ENCODE data around the gene TRIP10. TPM values are rescaled to one million over a fixed set of nuclear protein-coding genes. Genes with fewer than 3 reads are reported as not detected.

Gene TRIP10
- total and polyA plus RNA-seq, 2 of the 8 experiments (the other 6 are each of a cell fraction or from before 2014, with no cell fraction given), result 27.8 to 69.5 TPM

DNA sequence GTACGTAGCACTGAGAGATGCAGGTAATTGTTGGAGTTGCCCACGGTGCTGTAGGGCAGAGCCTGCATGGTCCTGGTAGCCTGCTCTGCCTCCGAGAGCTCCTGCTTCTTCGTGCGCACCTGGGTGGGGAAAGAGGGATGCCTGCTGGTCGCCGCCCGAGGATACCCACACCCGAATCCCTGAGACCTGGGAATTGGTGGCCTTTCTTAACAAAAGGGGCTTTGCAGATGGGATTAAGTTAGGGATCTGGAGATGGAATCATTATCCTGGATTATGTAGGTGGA lies 28.5 kb upstream of the TRIP10 start (continued):
- TF ChIP-seq, protein P1, sequence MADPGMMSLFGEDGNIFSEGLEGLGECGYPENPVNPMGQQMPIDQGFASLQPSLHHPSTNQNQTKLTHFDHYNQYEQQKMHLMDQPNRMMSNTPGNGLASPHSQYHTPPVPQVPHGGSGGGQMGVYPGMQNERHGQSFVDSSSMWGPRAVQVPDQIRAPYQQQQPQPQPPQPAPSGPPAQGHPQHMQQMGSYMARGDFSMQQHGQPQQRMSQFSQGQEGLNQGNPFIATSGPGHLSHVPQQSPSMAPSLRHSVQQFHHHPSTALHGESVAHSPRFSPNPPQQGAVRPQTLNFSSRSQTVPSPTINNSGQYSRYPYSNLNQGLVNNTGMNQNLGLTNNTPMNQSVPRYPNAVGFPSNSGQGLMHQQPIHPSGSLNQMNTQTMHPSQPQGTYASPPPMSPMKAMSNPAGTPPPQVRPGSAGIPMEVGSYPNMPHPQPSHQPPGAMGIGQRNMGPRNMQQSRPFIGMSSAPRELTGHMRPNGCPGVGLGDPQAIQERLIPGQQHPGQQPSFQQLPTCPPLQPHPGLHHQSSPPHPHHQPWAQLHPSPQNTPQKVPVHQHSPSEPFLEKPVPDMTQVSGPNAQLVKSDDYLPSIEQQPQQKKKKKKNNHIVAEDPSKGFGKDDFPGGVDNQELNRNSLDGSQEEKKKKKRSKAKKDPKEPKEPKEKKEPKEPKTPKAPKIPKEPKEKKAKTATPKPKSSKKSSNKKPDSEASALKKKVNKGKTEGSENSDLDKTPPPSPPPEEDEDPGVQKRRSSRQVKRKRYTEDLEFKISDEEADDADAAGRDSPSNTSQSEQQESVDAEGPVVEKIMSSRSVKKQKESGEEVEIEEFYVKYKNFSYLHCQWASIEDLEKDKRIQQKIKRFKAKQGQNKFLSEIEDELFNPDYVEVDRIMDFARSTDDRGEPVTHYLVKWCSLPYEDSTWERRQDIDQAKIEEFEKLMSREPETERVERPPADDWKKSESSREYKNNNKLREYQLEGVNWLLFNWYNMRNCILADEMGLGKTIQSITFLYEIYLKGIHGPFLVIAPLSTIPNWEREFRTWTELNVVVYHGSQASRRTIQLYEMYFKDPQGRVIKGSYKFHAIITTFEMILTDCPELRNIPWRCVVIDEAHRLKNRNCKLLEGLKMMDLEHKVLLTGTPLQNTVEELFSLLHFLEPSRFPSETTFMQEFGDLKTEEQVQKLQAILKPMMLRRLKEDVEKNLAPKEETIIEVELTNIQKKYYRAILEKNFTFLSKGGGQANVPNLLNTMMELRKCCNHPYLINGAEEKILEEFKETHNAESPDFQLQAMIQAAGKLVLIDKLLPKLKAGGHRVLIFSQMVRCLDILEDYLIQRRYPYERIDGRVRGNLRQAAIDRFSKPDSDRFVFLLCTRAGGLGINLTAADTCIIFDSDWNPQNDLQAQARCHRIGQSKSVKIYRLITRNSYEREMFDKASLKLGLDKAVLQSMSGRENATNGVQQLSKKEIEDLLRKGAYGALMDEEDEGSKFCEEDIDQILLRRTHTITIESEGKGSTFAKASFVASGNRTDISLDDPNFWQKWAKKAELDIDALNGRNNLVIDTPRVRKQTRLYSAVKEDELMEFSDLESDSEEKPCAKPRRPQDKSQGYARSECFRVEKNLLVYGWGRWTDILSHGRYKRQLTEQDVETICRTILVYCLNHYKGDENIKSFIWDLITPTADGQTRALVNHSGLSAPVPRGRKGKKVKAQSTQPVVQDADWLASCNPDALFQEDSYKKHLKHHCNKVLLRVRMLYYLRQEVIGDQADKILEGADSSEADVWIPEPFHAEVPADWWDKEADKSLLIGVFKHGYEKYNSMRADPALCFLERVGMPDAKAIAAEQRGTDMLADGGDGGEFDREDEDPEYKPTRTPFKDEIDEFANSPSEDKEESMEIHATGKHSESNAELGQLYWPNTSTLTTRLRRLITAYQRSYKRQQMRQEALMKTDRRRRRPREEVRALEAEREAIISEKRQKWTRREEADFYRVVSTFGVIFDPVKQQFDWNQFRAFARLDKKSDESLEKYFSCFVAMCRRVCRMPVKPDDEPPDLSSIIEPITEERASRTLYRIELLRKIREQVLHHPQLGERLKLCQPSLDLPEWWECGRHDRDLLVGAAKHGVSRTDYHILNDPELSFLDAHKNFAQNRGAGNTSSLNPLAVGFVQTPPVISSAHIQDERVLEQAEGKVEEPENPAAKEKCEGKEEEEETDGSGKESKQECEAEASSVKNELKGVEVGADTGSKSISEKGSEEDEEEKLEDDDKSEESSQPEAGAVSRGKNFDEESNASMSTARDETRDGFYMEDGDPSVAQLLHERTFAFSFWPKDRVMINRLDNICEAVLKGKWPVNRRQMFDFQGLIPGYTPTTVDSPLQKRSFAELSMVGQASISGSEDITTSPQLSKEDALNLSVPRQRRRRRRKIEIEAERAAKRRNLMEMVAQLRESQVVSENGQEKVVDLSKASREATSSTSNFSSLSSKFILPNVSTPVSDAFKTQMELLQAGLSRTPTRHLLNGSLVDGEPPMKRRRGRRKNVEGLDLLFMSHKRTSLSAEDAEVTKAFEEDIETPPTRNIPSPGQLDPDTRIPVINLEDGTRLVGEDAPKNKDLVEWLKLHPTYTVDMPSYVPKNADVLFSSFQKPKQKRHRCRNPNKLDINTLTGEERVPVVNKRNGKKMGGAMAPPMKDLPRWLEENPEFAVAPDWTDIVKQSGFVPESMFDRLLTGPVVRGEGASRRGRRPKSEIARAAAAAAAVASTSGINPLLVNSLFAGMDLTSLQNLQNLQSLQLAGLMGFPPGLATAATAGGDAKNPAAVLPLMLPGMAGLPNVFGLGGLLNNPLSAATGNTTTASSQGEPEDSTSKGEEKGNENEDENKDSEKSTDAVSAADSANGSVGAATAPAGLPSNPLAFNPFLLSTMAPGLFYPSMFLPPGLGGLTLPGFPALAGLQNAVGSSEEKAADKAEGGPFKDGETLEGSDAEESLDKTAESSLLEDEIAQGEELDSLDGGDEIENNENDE (IDR thresholded peaks at IDR 0.05; ENCODE audit: insufficient replicate concordance, low read length), result no peak
- TF ChIP-seq, protein P2, sequence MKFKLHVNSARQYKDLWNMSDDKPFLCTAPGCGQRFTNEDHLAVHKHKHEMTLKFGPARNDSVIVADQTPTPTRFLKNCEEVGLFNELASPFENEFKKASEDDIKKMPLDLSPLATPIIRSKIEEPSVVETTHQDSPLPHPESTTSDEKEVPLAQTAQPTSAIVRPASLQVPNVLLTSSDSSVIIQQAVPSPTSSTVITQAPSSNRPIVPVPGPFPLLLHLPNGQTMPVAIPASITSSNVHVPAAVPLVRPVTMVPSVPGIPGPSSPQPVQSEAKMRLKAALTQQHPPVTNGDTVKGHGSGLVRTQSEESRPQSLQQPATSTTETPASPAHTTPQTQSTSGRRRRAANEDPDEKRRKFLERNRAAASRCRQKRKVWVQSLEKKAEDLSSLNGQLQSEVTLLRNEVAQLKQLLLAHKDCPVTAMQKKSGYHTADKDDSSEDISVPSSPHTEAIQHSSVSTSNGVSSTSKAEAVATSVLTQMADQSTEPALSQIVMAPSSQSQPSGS (IDR thresholded peaks at IDR 0.05; ENCODE audit: low read length), result no peak
- TF ChIP-seq EZH2 (IDR thresholded peaks at IDR 0.05; ENCODE audit: low read depth, low read length, severe bottlenecking) (no peak), BRCA1 (IDR thresholded peaks at IDR 0.05; ENCODE audit: low read depth, low read length) (no peak), ZNF274 (IDR thresholded peaks at IDR 0.05; ENCODE audit: borderline replicate concordance, extremely low read depth, low read length) (no peak)
